Parathyroid adenoma (tissue), 2 donors: Measurements from ENCODE around the gene NBEA.
"Not testable (repeated sequence)": the region's sequence is repeated elsewhere in the genome, so short reads cannot be mapped to it uniquely, and the experiment has no call there.

Source experiments
- H2AFZ ChIP-seq: fragments of 300-600 bp; sonication (generic); one replicate; pipeline ENCODE4 v1.7.0; 2017; ENCODE audit warnings: antibody characterized with exemption, mild to moderate bottlenecking
- H3K27ac ChIP-seq: fragments of 300-600 bp; sonication (generic); one replicate; pipeline ENCODE4 v1.7.0; 2017
- H3K27me3 ChIP-seq: fragments of 300-600 bp; sonication (generic); one replicate; pipeline ENCODE4 v1.7.0; 2017; ENCODE audit warnings: low read length; ENCODE audit not compliant: control insufficient read depth, insufficient read depth
- H3K36me3 ChIP-seq: fragments of 300-600 bp; sonication (generic); one replicate; pipeline ENCODE4 v1.7.0; 2017; ENCODE audit warnings: low read length; ENCODE audit not compliant: control insufficient read depth, insufficient read depth
- H3K4me1 ChIP-seq: fragments of 300-600 bp; sonication (generic); one replicate; pipeline ENCODE4 v1.7.0; 2017; ENCODE audit warnings: control low read depth
- H3K4me2 ChIP-seq: fragments of 300-600 bp; sonication (generic); one replicate; pipeline ENCODE4 v1.7.0; 2017; ENCODE audit warnings: low read length
- H3K4me3 ChIP-seq: fragments of 300-600 bp; sonication (generic); one replicate; pipeline ENCODE4 v1.7.0; 2017; ENCODE audit warnings: low read depth, low read length
- H3K79me2 ChIP-seq: fragments of 300-600 bp; sonication (generic); one replicate; pipeline ENCODE4 v1.7.0; 2017; ENCODE audit warnings: control low read depth
- H3K9ac ChIP-seq: fragments of 300-600 bp; sonication (generic); one replicate; pipeline ENCODE4 v1.7.0; 2017; ENCODE audit warnings: mild to moderate bottlenecking
- H3K9me3 ChIP-seq: fragments of 300-600 bp; sonication (generic); one replicate; pipeline ENCODE4 v1.7.0; 2017; ENCODE audit warnings: low read length; ENCODE audit not compliant: control insufficient read depth
- CTCF ChIP-seq: fragments of 300-600 bp; sonication (generic); IDR thresholded peaks from one replicate; pipeline ENCODE4 v1.7.0; 2017; ENCODE audit warnings: antibody characterized with exemption, mild to moderate bottlenecking
- donor health status: primary hyperparathyroidism.

NBEA gene

GRCh38 chr13:35107535-35107934 is 165.5 kb downstream of the NBEA start:
- Histone ChIP-seq H3K4me1 (no peaks in the 10 kb centered on the region), H3K27ac (no peak overlapping the region), H3K4me2 (no peak overlapping the region), H3K9ac (no peak overlapping the region), H3K4me3 (no peak overlapping the region), H3K27me3 (no peaks in the 10 kb centered on the region), H3K36me3 (no peaks in the 10 kb centered on the region), H3K9me3 (no peaks in the 10 kb centered on the region), H3K79me2 (no peaks in the 10 kb centered on the region), H2AFZ (no peak overlapping the region)
- no peak for TF ChIP-seq CTCF

GRCh38 chr13:35113612-35114011 is 171.5 kb downstream of the NBEA start:
- not testable (repeated sequence) for H3K4me3 ChIP-seq, H3K4me2 ChIP-seq, H3K9ac ChIP-seq, H3K79me2 ChIP-seq, H3K36me3 ChIP-seq, H2AFZ ChIP-seq, H3K27ac ChIP-seq, H3K9me3 ChIP-seq, H3K4me1 ChIP-seq, H3K27me3 ChIP-seq

GRCh38 chr13:35127466-35127865 is 185.4 kb downstream of the NBEA start:
- no peak overlapping the region for H3K4me3 ChIP-seq
- H2AFZ ChIP-seq = no peak overlapping the region
- TF ChIP-seq CTCF = no peak
- H3K9ac ChIP-seq = no peak overlapping the region
- H3K4me1 ChIP-seq = no peaks in the 10 kb centered on the region
- no peaks in the 10 kb centered on the region for H3K9me3 ChIP-seq
- H3K27ac ChIP-seq = no peak overlapping the region
- H3K27me3 ChIP-seq = no peaks in the 10 kb centered on the region
- H3K4me2 ChIP-seq = no peak overlapping the region
- H3K36me3 ChIP-seq = no peaks in the 10 kb centered on the region
- H3K79me2 ChIP-seq = no peaks in the 10 kb centered on the region

- no peak overlapping the region for H3K4me2 ChIP-seq
- no peak overlapping the region for H3K27ac ChIP-seq
- no peak overlapping the region for H2AFZ ChIP-seq
- H3K9me3 ChIP-seq = no peaks in the 10 kb centered on the region
- no peaks in the 10 kb centered on the region for H3K27me3 ChIP-seq
- no peaks in the 10 kb centered on the region for H3K4me1 ChIP-seq
- no peaks in the 10 kb centered on the region for H3K36me3 ChIP-seq
- no peak for TF ChIP-seq CTCF
- H3K79me2 ChIP-seq = no peaks in the 10 kb centered on the region
- no peak overlapping the region for H3K9ac ChIP-seq
- H3K4me3 ChIP-seq = no peak overlapping the region
Observed at GRCh38 chr13:35129500-35129899, 187.4 kb downstream of the NBEA start.

- Histone ChIP-seq H3K4me3 (no peak overlapping the region), H3K4me1 (no peaks in the 10 kb centered on the region), H3K27me3 (no peaks in the 10 kb centered on the region)
Observed at GRCh38 chr13:35131471-35131870, 189.4 kb downstream of the NBEA start.

More at GRCh38 chr13:35131471-35131870, 189.4 kb downstream of the NBEA start:
- H3K36me3 ChIP-seq = no peaks in the 10 kb centered on the region
- no peak for TF ChIP-seq CTCF
- H3K4me2 ChIP-seq = no peak overlapping the region
- H3K9ac ChIP-seq = no peak overlapping the region
- H3K79me2 ChIP-seq = no peaks in the 10 kb centered on the region
- no peak overlapping the region for H2AFZ ChIP-seq
- no peaks in the 10 kb centered on the region for H3K9me3 ChIP-seq
- H3K27ac ChIP-seq = no peak overlapping the region
